HUES64 (cell line): ENCODE data around the gene TMPRSS3.

Experiments
- H3K27ac ChIP-seq: 2 replicates; pipeline ENCODE4 v1.7.0; 2013; ENCODE audit warnings: low read depth, low read length, inconsistent platforms
- H3K27me3 ChIP-seq: 2 replicates; pipeline ENCODE4 v1.6.1; 2013; ENCODE audit warnings: mild to moderate bottlenecking, low read length; ENCODE audit not compliant: insufficient read depth
- H3K36me3 ChIP-seq: 2 replicates; pipeline ENCODE4 v1.6.1; 2013; ENCODE audit warnings: mild to moderate bottlenecking, low read length; ENCODE audit not compliant: insufficient read depth
- H3K4me1 ChIP-seq: 2 replicates; pipeline ENCODE4 v1.6.1; 2013; ENCODE audit warnings: mild to moderate bottlenecking, low read length, moderate library complexity; ENCODE audit not compliant: insufficient read depth
- H3K4me3 ChIP-seq: 2 replicates; pipeline ENCODE4 v1.5.1; 2013; ENCODE audit warnings: mild to moderate bottlenecking, low read length, moderate library complexity
- H3K9ac ChIP-seq: 2 replicates; pipeline ENCODE4 v1.6.1; 2013; ENCODE audit warnings: mild to moderate bottlenecking, low read depth, low read length
- H3K9me3 ChIP-seq: 2 replicates; pipeline ENCODE4 v1.6.1; 2013; ENCODE audit warnings: low read depth, low read length; ENCODE audit not compliant: insufficient read depth
- WGBS: fragments of 150-250, 120-280 bp; methylation state at CpG from one replicate; pipeline ENCODE4 v1.1.7; 2013; ENCODE audit warnings: missing lambda C conversion rate; 5-methylcytosine and 5-hydroxymethylcytosine counted together

The TMPRSS3 gene

GRCh38 chr21:42437786-42438185, 41.9 kb upstream of the TMPRSS3 start:
- Histone ChIP-seq H3K9ac (no peak overlapping the region), H3K36me3 (no peaks in the 10 kb centered on the region), H3K4me3 (no peak overlapping the region), H3K27ac (no peak overlapping the region), H3K4me1 (no peaks in the 10 kb centered on the region), H3K27me3 (no peaks in the 10 kb centered on the region), H3K9me3 (peaks cover 3% of the 10 kb centered on the region; the same call in 1 of the 2 replicates)
- 57% methylated on average over 8 of the region's 8 CpGs for WGBS

GRCh38 chr21:42436914-42437313, 41.1 kb upstream of the TMPRSS3 start:
- no peaks in the 10 kb centered on the region for H3K27me3 ChIP-seq
- no peaks in the 10 kb centered on the region for H3K36me3 ChIP-seq
- H3K27ac ChIP-seq, result no peak overlapping the region
- H3K9me3 ChIP-seq, result peaks cover 6% of the 10 kb centered on the region
- H3K9ac ChIP-seq, result no peak overlapping the region
- H3K4me3 ChIP-seq, result no peak overlapping the region
- H3K4me1 ChIP-seq, result no peaks in the 10 kb centered on the region

DNA sequence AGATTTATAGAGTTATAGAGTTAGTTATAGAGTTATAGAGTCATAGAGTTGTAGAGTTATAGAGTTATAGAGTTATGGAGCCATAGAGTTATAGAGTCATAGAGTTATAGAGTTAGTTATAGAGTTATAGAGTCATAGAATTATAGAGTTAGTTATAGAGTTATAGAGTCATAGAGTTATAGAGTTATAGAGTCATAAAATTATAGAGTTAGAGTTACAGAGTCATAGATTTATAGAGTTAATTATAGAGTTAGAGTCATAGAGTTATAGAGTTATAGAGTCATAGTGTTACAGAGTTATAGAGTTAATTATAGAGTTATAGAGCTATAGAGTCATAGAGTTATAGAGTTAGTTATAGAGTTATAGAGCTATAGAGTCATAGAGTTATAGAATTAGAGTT, 40.0 kb upstream of the TMPRSS3 start:
- peaks cover 6% of the 10 kb centered on the region for H3K9me3 ChIP-seq
- no peaks in the 10 kb centered on the region for H3K4me1 ChIP-seq
- no peaks in the 10 kb centered on the region for H3K27me3 ChIP-seq
- H3K4me3 ChIP-seq, result no peak overlapping the region
- H3K9ac ChIP-seq, result no peak overlapping the region
- no peaks in the 10 kb centered on the region for H3K36me3 ChIP-seq
- no peak overlapping the region for H3K27ac ChIP-seq

GRCh38 chr21:42435401-42435800, 39.5 kb upstream of the TMPRSS3 start:
- no peak overlapping the region for H3K9ac ChIP-seq
- no peak overlapping the region for H3K4me3 ChIP-seq
- H3K36me3 ChIP-seq, result no peaks in the 10 kb centered on the region
- peaks cover 6% of the 10 kb centered on the region for H3K9me3 ChIP-seq
- H3K27ac ChIP-seq, result no peak overlapping the region
- H3K4me1 ChIP-seq, result no peaks in the 10 kb centered on the region
- no peaks in the 10 kb centered on the region for H3K27me3 ChIP-seq
- WGBS, result 79% methylated on average over 4 of the region's 4 CpGs

GRCh38 chr21:42434884-42435283, 39.0 kb upstream of the TMPRSS3 start:
- Histone ChIP-seq H3K4me1 (no peaks in the 10 kb centered on the region), H3K27ac (no peak overlapping the region), H3K36me3 (no peaks in the 10 kb centered on the region), H3K9ac (no peak overlapping the region), H3K9me3 (peaks cover 6% of the 10 kb centered on the region), H3K4me3 (no peak overlapping the region), H3K27me3 (no peaks in the 10 kb centered on the region)
- WGBS, result 87% methylated on average over 3 of the region's 3 CpGs

GRCh38 chr21:42433946-42434551, 38.2 kb upstream of the TMPRSS3 start:
- Histone ChIP-seq H3K36me3 (no peaks in the 10 kb centered on the region), H3K9ac (no peak overlapping the region), H3K27ac (no peak overlapping the region), H3K9me3 (peaks cover 6% of the 10 kb centered on the region), H3K4me1 (no peaks in the 10 kb centered on the region), H3K27me3 (no peaks in the 10 kb centered on the region), H3K4me3 (no peak overlapping the region)
- 81% methylated on average over 10 of the region's 10 CpGs for WGBS

DNA sequence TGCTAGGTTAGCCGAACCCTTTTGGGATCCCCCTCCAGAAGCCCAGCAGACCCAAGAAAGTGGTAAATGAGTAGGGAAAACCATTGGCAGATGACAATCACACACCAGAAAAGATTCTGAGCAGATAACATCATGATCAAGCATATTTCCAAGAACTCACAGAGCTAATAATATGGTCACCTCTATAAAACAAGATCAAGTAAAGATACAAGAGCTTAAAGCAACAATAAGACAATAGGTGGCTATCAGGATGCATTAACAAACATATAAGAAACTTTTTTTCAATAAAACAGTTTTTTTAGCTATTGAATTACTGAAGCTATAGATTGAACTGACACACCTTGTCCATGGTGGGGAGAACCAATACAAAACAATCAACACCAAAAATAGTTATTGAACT, 36.8 kb upstream of the TMPRSS3 start:
- Histone ChIP-seq H3K27me3 (no peaks in the 10 kb centered on the region), H3K4me3 (no peak overlapping the region), H3K27ac (no peak overlapping the region), H3K4me1 (no peaks in the 10 kb centered on the region), H3K9ac (no peak overlapping the region), H3K36me3 (no peaks in the 10 kb centered on the region), H3K9me3 (peaks cover 6% of the 10 kb centered on the region)
- WGBS, result 86% methylated on average over 1 of the region's 1 CpG

DNA sequence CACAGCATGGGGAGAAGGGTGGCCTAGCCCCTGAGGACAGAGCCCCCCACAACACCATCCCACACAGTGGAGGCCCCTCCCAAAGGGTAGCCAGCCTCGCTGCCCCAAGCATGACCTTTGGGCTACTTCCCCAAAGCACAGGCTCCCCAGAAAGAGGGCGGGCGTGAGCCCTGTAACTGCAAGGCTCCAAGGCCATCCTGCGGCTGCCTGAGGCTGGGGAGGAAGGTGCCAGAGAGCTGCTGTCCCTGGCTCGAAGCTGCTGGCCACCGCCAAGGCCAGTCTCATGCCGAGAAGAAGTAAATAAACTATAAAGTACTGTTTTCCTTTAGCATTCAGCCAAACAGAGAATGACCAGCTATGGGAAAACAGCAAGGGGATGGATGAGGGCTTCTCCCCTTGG, 35.3 kb upstream of the TMPRSS3 start:
- no peaks in the 10 kb centered on the region for H3K4me1 ChIP-seq
- H3K4me3 ChIP-seq, result no peak overlapping the region
- H3K27ac ChIP-seq, result no peak overlapping the region
- no peaks in the 10 kb centered on the region for H3K36me3 ChIP-seq
- H3K9ac ChIP-seq, result no peak overlapping the region
- no peaks in the 10 kb centered on the region for H3K27me3 ChIP-seq
- WGBS, result 81% methylated on average over 7 of the region's 7 CpGs
- H3K9me3 ChIP-seq, result peaks cover 3% of the 10 kb centered on the region

DNA sequence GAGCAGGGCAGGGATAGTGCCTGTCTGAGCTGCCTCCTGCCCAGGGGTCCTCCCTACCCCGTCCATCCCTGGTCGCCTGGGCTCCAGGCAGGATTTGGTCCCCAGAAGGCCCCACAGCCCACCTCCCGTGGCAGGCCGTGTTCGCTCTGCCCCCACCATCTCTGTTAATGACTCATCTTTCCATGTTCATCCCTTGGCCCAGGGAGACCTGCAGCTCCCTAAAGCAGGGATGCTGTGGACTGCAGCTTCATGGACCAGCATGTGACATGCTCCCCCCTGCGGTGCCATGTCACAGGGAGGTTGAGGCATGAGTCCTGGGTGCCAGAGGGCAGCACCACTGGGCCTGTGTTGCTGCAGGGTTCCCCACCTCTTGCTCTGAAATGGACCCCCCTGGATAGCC, 34.7 kb upstream of the TMPRSS3 start:
- no peaks in the 10 kb centered on the region for H3K27me3 ChIP-seq
- 86% methylated on average over 6 of the region's 6 CpGs for WGBS
- no peaks in the 10 kb centered on the region for H3K36me3 ChIP-seq
- peaks cover 3% of the 10 kb centered on the region for H3K9me3 ChIP-seq
- H3K9ac ChIP-seq, result no peak overlapping the region
- H3K27ac ChIP-seq, result no peak overlapping the region
- no peak overlapping the region for H3K4me3 ChIP-seq
- H3K4me1 ChIP-seq, result no peaks in the 10 kb centered on the region

GRCh38 chr21:42429856-42430255, 34.0 kb upstream of the TMPRSS3 start:
- 51% methylated on average over 9 of the region's 9 CpGs for WGBS

DNA sequence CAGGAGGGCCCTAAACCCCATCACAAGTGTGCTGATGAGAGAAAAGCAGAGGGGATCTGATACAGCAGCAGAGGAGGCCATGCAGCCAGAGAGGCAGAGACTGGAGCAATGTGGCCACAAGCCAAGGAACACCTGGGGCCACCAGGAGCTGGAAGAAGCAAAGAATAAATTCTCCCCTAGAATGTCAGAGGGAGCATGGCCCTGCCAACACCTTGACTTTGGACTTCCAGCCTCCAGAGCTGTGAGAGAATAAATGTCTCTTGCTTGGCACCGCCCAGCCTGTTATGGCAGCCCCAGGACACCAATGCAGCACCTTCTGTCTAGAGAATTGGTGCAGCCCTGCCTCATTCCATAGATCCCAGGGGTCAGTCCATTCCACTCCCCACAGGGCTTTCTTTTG, 33.2 kb upstream of the TMPRSS3 start:
- WGBS, result 95% methylated on average over 1 of the region's 1 CpG
- Histone ChIP-seq H3K27ac (no peak overlapping the region), H3K9me3 (peaks cover 3% of the 10 kb centered on the region)

More at GRCh38 chr21:42429856-42430255, 34.0 kb upstream of the TMPRSS3 start:
- Histone ChIP-seq H3K9ac (no peak overlapping the region), H3K4me1 (no peaks in the 10 kb centered on the region), H3K27ac (no peak overlapping the region), H3K9me3 (peaks cover 3% of the 10 kb centered on the region), H3K27me3 (no peaks in the 10 kb centered on the region), H3K4me3 (no peak overlapping the region), H3K36me3 (no peaks in the 10 kb centered on the region)

GRCh38 chr21:42427809-42428419, 32.1 kb upstream of the TMPRSS3 start:
- Histone ChIP-seq H3K9ac (no peak overlapping the region), H3K4me3 (no peak overlapping the region), H3K9me3 (peaks cover 3% of the 10 kb centered on the region), H3K4me1 (no peaks in the 10 kb centered on the region), H3K27me3 (no peaks in the 10 kb centered on the region), H3K27ac (no peak overlapping the region), H3K36me3 (no peaks in the 10 kb centered on the region)
- 93% methylated on average over 10 of the region's 10 CpGs for whole genome bisulfite sequencing

More for the DNA sequence above, 33.2 kb upstream of the TMPRSS3 start:
- no peak overlapping the region for H3K4me3 ChIP-seq
- no peak overlapping the region for H3K9ac ChIP-seq
- H3K36me3 ChIP-seq, result no peaks in the 10 kb centered on the region
- no peaks in the 10 kb centered on the region for H3K4me1 ChIP-seq
- no peaks in the 10 kb centered on the region for H3K27me3 ChIP-seq
